HFF-Myc (cell line): ENCODE data around the gene EPAS1.
A peak's percentile ranks its signal among the peaks of the same experiment; 100 is the strongest.

Experiments
- DNase-seq: peaks from one replicate; pipeline ENCODE4 v3.0.0-alpha.2; 2011; ENCODE audit warnings: low read depth; ENCODE audit errors: extremely low read depth
- H3K4me3 ChIP-seq: replicated peaks from 2 replicates; pipeline ENCODE4 v1.5.1; 2011; ENCODE audit warnings: low read depth, mild to moderate bottlenecking, control low read depth, low read length
- CTCF ChIP-seq: IDR thresholded peaks from 2 replicates; pipeline ENCODE4 v1.5.1; 2012; ENCODE audit warnings: mild to moderate bottlenecking, low read depth, low read length, control low read depth; ENCODE audit errors: missing control alignments

Gene EPAS1

DNA sequence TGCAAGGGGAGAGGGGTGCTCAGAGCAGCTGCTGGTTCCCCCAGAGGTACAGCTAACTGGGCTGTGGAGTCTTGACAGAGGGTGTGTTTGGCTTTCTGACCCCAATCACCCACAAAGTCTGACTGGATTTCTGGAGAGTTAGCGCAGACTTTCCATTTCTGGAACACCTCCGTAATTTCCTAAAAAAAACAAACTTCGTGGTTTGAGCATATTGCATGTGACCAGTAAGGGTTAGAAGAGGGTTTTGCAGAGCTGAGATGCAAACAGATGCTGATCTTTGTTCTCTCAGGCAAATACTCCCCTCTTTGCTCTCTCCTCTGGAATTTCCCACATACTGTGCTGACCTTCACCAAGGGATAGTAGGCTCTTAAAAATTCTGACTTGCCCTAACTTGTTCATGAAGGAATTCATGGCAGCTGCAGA is 137.7 kb downstream of the EPAS1 start:
- H3K4me3 ChIP-seq, result no peak overlapping the region
- DNase-seq, result peak; percentile 88
- no peak for TF ChIP-seq CTCF

GRCh38 chr2:46435353-46435752 is 138.1 kb downstream of the EPAS1 start:
- no peak for DNase-seq

DNA sequence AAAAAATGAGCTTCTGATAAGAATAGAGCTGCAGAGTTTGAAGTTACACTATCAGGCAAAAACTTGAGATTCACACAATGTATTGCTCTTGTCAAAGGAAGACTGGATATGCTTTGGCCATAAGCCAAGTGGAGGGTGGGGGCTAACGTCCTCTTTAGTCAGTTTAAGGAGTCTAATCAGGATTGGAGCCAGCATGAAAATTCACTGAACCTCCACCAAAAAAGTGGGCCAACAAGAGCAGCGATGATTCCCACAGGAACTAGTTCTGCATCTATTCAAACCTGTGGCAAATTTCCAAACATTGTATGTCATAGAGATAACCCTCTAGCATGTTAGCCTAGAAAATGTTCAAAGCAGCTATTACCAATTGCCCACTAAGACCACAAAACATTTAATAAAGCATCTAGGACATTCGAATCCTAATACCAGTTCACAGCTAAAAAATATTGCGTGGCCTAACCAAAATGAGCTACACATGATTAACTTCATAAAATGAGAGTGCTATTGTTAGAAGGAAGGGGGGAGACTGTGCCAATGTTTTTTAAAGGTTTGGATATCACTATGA is 138.7 kb downstream of the EPAS1 start:
- no peak overlapping the region for H3K4me3 ChIP-seq
- DNase-seq, result no peak
- TF ChIP-seq CTCF, result no peak

More at GRCh38 chr2:46435353-46435752, 138.1 kb downstream of the EPAS1 start:
- no peak for TF ChIP-seq CTCF
- H3K4me3 ChIP-seq, result no peak overlapping the region
